H1 (cell line): ENCODE data around the gene CNPY4. TPM values are rescaled to one million over a fixed set of nuclear protein-coding genes. Genes with fewer than 3 reads are reported as not detected.

Experiments
- CTCF ChIA-PET: fragments of 300-600 bp; sonication (Branson Sonifier 250); formaldehyde crosslinking; loops from one replicate; lab custom pipeline; 2021; ENCODE audit not compliant: partially characterized antibody; lab: Charles Lee
- POLR2A ChIA-PET: fragments of 300-600 bp; sonication (Branson Sonifier 250); formaldehyde crosslinking; loops from one replicate; lab custom pipeline; 2021; ENCODE audit warnings: inconsistent platforms; ENCODE audit not compliant: partially characterized antibody; lab: Charles Lee
- DNase-seq, 2 experiments: peaks; one replicate each; pipeline versions ENCODE4 v3.0.0 to v3.0.0-alpha.2; 2010 to 2022; ENCODE audit warnings: low spot score in 2 of 2, low read depth in 1 of 2, mixed read lengths in 1 of 2
- FAIRE-seq: peaks from 2 replicates; lab custom pipeline; 2011; peaks lifted over from hg19 to GRCh38; lab: Jason Lieb, UNC
- H2AFZ ChIP-seq: 2 replicates; pipeline ENCODE4 v1.8.1; 2012; ENCODE audit warnings: low read length, inconsistent platforms
- H2AK5ac ChIP-seq: 2 replicates; pipeline ENCODE4 v1.6.1; 2013; ENCODE audit warnings: low read depth, low read length
- H2BK120ac ChIP-seq: replicated peaks from 2 replicates; pipeline ENCODE3; 2013; ENCODE audit warnings: low read depth, low read length, inconsistent platforms
- H2BK12ac ChIP-seq: 2 replicates; pipeline ENCODE4 v1.6.1; 2013; ENCODE audit warnings: low read depth, low read length
- H2BK15ac ChIP-seq: 2 replicates; pipeline ENCODE4 v1.6.1; 2013; ENCODE audit warnings: low read length
- H2BK20ac ChIP-seq: 2 replicates; pipeline ENCODE4 v1.6.1; 2013; ENCODE audit warnings: low read length
- H2BK5ac ChIP-seq: 2 replicates; pipeline ENCODE4 v1.6.1; 2013; ENCODE audit warnings: low read depth, low read length
- H3K14ac ChIP-seq: 2 replicates; pipeline ENCODE4 v1.6.1; 2013; ENCODE audit warnings: inconsistent platforms; ENCODE audit not compliant: insufficient read length
- H3K18ac ChIP-seq: 2 replicates; pipeline ENCODE4 v1.6.1; 2013; ENCODE audit warnings: low read length; ENCODE audit errors: extremely low read depth
- H3K23ac ChIP-seq: 2 replicates; pipeline ENCODE4 v1.6.1; 2013; ENCODE audit warnings: inconsistent platforms; ENCODE audit not compliant: insufficient read length
- H3K23me2 ChIP-seq: 2 replicates; pipeline ENCODE4 v1.6.1; 2013; ENCODE audit warnings: low read depth, low read length
- H3K27ac ChIP-seq: 2 replicates; pipeline ENCODE4 v1.6.1; 2011; ENCODE audit warnings: low read depth, low read length, inconsistent platforms
- H3K27me3 ChIP-seq, 4 experiments: replicated peaks in 1 of 4; 1 replicate in 1 of 4; 2 replicates in 3 of 4; pipeline versions ENCODE4 v1.6.1 to v1.8.1; 2011 to 2013; ENCODE audit warnings: low read length in 3 of 4, mild to moderate bottlenecking in 3 of 4, inconsistent platforms in 2 of 4, mixed read lengths in 2 of 4, moderate library complexity in 1 of 4; ENCODE audit not compliant: control insufficient read depth in 3 of 4, insufficient read depth in 3 of 4; ENCODE audit errors: extremely low read depth in 1 of 4
- H3K36me3 ChIP-seq, 4 experiments: 2 replicates each; pipeline versions ENCODE4 v1.6.1 to v1.8.1; 2011 to 2013; ENCODE audit warnings: mild to moderate bottlenecking in 4 of 4, low read length in 3 of 4, moderate library complexity in 2 of 4, control low read depth in 1 of 4, inconsistent platforms in 1 of 4; ENCODE audit not compliant: insufficient read depth in 4 of 4, control insufficient read depth in 2 of 4
- H3K4ac ChIP-seq: replicated peaks from 2 replicates; pipeline ENCODE3; 2013; ENCODE audit warnings: low read length, low read depth, mixed read lengths, inconsistent platforms; ENCODE audit not compliant: insufficient read length
- H3K4me1 ChIP-seq, 4 experiments: replicated peaks in 1 of 4; 1 replicate in 1 of 4; 2 replicates in 3 of 4; pipeline versions ENCODE4 v1.6.1 to v1.8.1; 2011 to 2013; ENCODE audit warnings: low read length in 3 of 4, inconsistent platforms in 2 of 4, mixed read lengths in 1 of 4; ENCODE audit not compliant: insufficient read depth in 4 of 4, control insufficient read depth in 3 of 4
- H3K4me2 ChIP-seq, 2 experiments: 2 replicates each; pipeline versions ENCODE4 v1.6.1 to v1.8.1; 2011 to 2013; ENCODE audit warnings: low read depth in 2 of 2, low read length in 2 of 2, control low read depth in 1 of 2, inconsistent platforms in 1 of 2, mild to moderate bottlenecking in 1 of 2; ENCODE audit not compliant: insufficient read depth in 1 of 2
- H3K4me3 ChIP-seq, 4 experiments: fragments of 200-600, 300-600 bp in 1 of 4; sonication (generic), shearing (Covaris generic), sonication (Bioruptor Twin) in 1 of 4; 2 replicates each; pipeline versions ENCODE4 v1.5.1 to v1.8.1; 2011 to 2016; ENCODE audit warnings: low read length in 4 of 4, low read depth in 3 of 4, control low read depth in 2 of 4, inconsistent platforms in 2 of 4, mild to moderate bottlenecking in 2 of 4, mixed read lengths in 1 of 4, moderate library complexity in 1 of 4; ENCODE audit not compliant: insufficient read depth in 2 of 4; ENCODE audit errors: extremely low read depth in 1 of 4
- H3K56ac ChIP-seq: replicated peaks from 2 replicates; pipeline ENCODE3; 2013; ENCODE audit warnings: low read depth, mild to moderate bottlenecking, mixed read lengths, low read length, inconsistent platforms; ENCODE audit not compliant: insufficient read length
- H3K79me1 ChIP-seq: 2 replicates; pipeline ENCODE4 v1.6.1; 2013; ENCODE audit warnings: low read depth, low read length, control low read depth
- H3K79me2 ChIP-seq, 2 experiments: 2 replicates each; pipeline versions ENCODE4 v1.6.1 to v1.8.1; 2012 to 2013; ENCODE audit warnings: low read length in 2 of 2, mild to moderate bottlenecking in 2 of 2, inconsistent platforms in 1 of 2; ENCODE audit not compliant: insufficient read depth in 2 of 2, control insufficient read depth in 1 of 2
- H3K9ac ChIP-seq, 4 experiments: replicated peaks in 1 of 4; 1 replicate in 1 of 4; 2 replicates in 3 of 4; pipeline versions ENCODE4 v1.6.1 to v1.8.1; 2011 to 2013; ENCODE audit warnings: low read depth in 3 of 4, low read length in 3 of 4, control low read depth in 2 of 4, mild to moderate bottlenecking in 2 of 4, moderate library complexity in 2 of 4, inconsistent platforms in 1 of 4; ENCODE audit errors: extremely low read depth in 1 of 4
- H3K9me3 ChIP-seq, 2 experiments: 2 replicates each; pipeline versions ENCODE4 v1.6.1 to v1.8.1; 2012 to 2013; ENCODE audit warnings: mild to moderate bottlenecking in 2 of 2, moderate library complexity in 2 of 2, control low read depth in 1 of 2, inconsistent platforms in 1 of 2, low read depth in 1 of 2, low read length in 1 of 2, mixed read lengths in 1 of 2; ENCODE audit not compliant: insufficient read depth in 2 of 2
- H4K20me1 ChIP-seq, 2 experiments: replicated peaks in 1 of 2; 2 replicates each; pipeline versions ENCODE3 to v1.8.1; 2011 to 2013; ENCODE audit warnings: inconsistent platforms in 2 of 2, low read length in 2 of 2, mild to moderate bottlenecking in 1 of 2; ENCODE audit not compliant: insufficient read depth in 2 of 2, control insufficient read depth in 1 of 2
- H4K5ac ChIP-seq: 2 replicates; pipeline ENCODE4 v1.6.1; 2013; ENCODE audit warnings: low read length, low read depth, mixed read lengths, inconsistent platforms; ENCODE audit not compliant: insufficient read length
- H4K8ac ChIP-seq: 2 replicates; pipeline ENCODE4 v1.8.0; 2013; ENCODE audit warnings: mild to moderate bottlenecking, moderate library complexity, low read length, inconsistent platforms; ENCODE audit not compliant: insufficient read depth; ENCODE audit errors: extremely low read depth
- H4K91ac ChIP-seq: replicated peaks from 2 replicates; pipeline ENCODE3; 2013; ENCODE audit warnings: low read length, mixed read lengths, inconsistent platforms; ENCODE audit not compliant: insufficient read length
- ASH2L ChIP-seq: fragments of 200-600, 300-600 bp; sonication (generic); IDR thresholded peaks from one replicate; pipeline ENCODE4 v1.7.1; 2017; ENCODE audit warnings: low read length
- WGBS, 2 experiments: shearing (Covaris generic) in 1 of 2; methylation state at CpG; one replicate each; pipeline versions ENCODE4 v1.1.6 to v1.1.7; 2013 to 2015; ENCODE audit warnings: low lambda C conversion rate in 2 of 2, mixed read lengths in 2 of 2, inconsistent platforms in 1 of 2, low coverage in 1 of 2, missing lambda C conversion rate in 1 of 2; ENCODE audit not compliant: insufficient replicate concordance in 2 of 2, insufficient coverage in 1 of 2, insufficient read length in 1 of 2; ENCODE audit errors: extremely low coverage in 1 of 2, missing lambda C conversion rate in 1 of 2; 5-methylcytosine and 5-hydroxymethylcytosine counted together
- polyA plus RNA-seq, 7 experiments: library from polyadenylated mRNA; depleted of rRNA in 3 of 7; stranded (reverse) in 5 of 7; unstranded in 2 of 7; fragments of >200 nt in 5 of 7; fragments of 200-250 nt in 2 of 7; gene quantifications; 1 replicate in 5 of 7; 2 replicates in 1 of 7; 4 replicates in 1 of 7; pipeline versions ENCODE4 v1.2.1 to v1.2.3, GENCODE V29; 2011 to 2013; ENCODE audit warnings: missing spikeins in 2 of 7, mixed read lengths in 2 of 7
- total RNA-seq: library from RNA; stranded (reverse); fragmentation: NEBNext Ultra II Directional; extraction: Animal tissue kit (Norgen Biotek cat#: 25700); gene quantifications from 2 replicates; pipeline ENCODE4 v1.2.1, GENCODE V29; 2021

The CNPY4 gene
- total and polyA plus RNA-seq, 2 of the 8 experiments (the other 6 are each of a cell fraction or from before 2014, with no cell fraction given), result 10.2 to 15.3 TPM

GRCh38 chr7:100077205-100077604, 42.2 kb upstream of the CNPY4 start:
- Histone ChIP-seq H2BK120ac (no peak overlapping the region), H3K56ac (no peak overlapping the region), H3K27me3 (no peaks in the 10 kb centered on the region; a peak in 1 of 7 replicates), H2BK5ac (no peak overlapping the region), H2BK12ac (no peak overlapping the region), H3K79me1 (peaks cover 4% of the 10 kb centered on the region), H3K27ac (no peak overlapping the region), H3K9ac (no peak overlapping the region), H3K36me3 (peaks cover 56 to 79% (median 69%) of the 10 kb centered on the region in 4 experiments), H3K79me2 (peaks cover 32 to 52% of the 10 kb centered on the region in 2 experiments), H3K9me3 (peaks cover 35 to 43% of the 10 kb centered on the region in 2 experiments), H2BK15ac (no peak overlapping the region), H3K4me2 (no peak overlapping the region), H2BK20ac (no peak overlapping the region), H4K91ac (no peak overlapping the region), H3K4me3 (no peak overlapping the region), H2AK5ac (no peak overlapping the region), H3K4me1 (peaks cover 0 to 4% (median 0%) of the 10 kb centered on the region in 4 experiments; a peak in 1 of 7 replicates), H3K23ac (no peak overlapping the region), H4K5ac (no peak overlapping the region), H3K14ac (no peak overlapping the region), H4K8ac (no peak overlapping the region), H4K20me1 (peaks cover 1 to 3% of the 10 kb centered on the region in 2 experiments), H2AFZ (no peak overlapping the region), H3K4ac (no peak overlapping the region), H3K18ac (no peak overlapping the region), H3K23me2 (peaks cover 6% of the 10 kb centered on the region; the same call in 1 of the 2 replicates)
- POLR2A ChIA-PET, result interaction anchor here (0.6 to 19.6 kb wide), 5 partner anchors 11 to 57 kb away, joined by 3 to 294 read pairs (median 5); partner anchors contain the start of genes COPS6, MCM7 and ZSCAN21
- DNase-seq (no peak), FAIRE-seq (no peak)
- CTCF ChIA-PET, result no interaction called here
- WGBS, 2 experiments, result 95% methylated on average over 4 of the region's 4 CpGs; no CpG with 5 or more reads in 1 of the 2 experiments
- TF ChIP-seq ASH2L, result no peak
